Activated CD8-positive, alpha-beta memory T cell treated with anti-CD3 and anti-CD28 coated beads, Interleukin-2, amount 10 ng/mL, durations not matched to agents 7 days and 5 days (primary cell): ENCODE measurements around the gene ZFAND3. TPM values are rescaled to one million over a fixed set of nuclear protein-coding genes. Genes with fewer than 3 reads are reported as not detected.

Experiments
- ATAC-seq: fragments of 150-1000 bp; cut with Tn5 transposase; one replicate; pipeline ENCODE4 v1.10.0; 2021; ENCODE audit warnings: moderate library complexity
- CTCF ChIA-PET: fragments of 350-600 bp; sonication (Branson Sonifier 250); formaldehyde crosslinking; loops from one replicate; lab custom pipeline; 2021; ENCODE audit warnings: antibody characterized with exemption; lab: Charles Lee
- DNase-seq: peaks from one replicate; pipeline ENCODE4 v3.0.0-alpha.2; 2020
- H3K27ac Mint-ChIP-seq: one replicate; pipeline ENCODE4 v1.8.0; 2021; ENCODE audit warnings: mild to moderate bottlenecking, mixed read lengths
- H3K27me3 Mint-ChIP-seq: one replicate; pipeline ENCODE4 v1.8.0; 2021; ENCODE audit warnings: mixed read lengths
- H3K36me3 Mint-ChIP-seq: one replicate; pipeline ENCODE4 v1.8.0; 2021; ENCODE audit warnings: mild to moderate bottlenecking, mixed read lengths
- H3K4me1 Mint-ChIP-seq: one replicate; pipeline ENCODE4 v1.8.0; 2021; ENCODE audit warnings: mixed read lengths
- H3K4me3 Mint-ChIP-seq: one replicate; pipeline ENCODE4 v1.8.0; 2021; ENCODE audit warnings: mild to moderate bottlenecking, moderate library complexity, mixed read lengths
- H3K9me3 Mint-ChIP-seq: one replicate; pipeline ENCODE4 v1.8.0; 2022; ENCODE audit warnings: low read depth, mixed read lengths
- total RNA-seq, 2 experiments: library from RNA; stranded (reverse); gene quantifications; one replicate each; pipeline ENCODE4 v1.2.3, GENCODE V29; 2021

Gene ZFAND3
- total RNA-seq, 2 experiments from 2014 or later = 30.9 to 34.4 TPM

DNA sequence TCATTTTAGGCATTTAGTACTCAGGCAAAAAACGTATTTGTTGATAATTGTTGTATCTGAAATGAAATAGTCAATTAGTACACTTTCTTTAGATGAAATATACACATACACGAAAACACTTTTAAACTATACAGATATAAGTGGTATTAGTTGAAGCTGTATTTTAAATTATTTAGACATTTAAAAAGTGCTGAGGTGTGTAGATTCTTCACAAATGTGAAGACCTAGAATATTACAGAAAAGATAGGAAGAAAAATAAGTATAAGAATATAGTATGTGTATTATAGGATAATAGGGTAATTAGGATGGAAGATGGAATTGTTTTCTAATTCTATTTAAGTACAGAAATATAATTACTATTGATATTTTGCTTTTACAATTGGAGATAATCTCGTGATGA lies 4.6 kb downstream of the ZFAND3 start:
- Mint-ChIP-seq H3K27me3 (no peaks in the 10 kb centered on the region), H3K4me1 (peaks cover 52% of the 10 kb centered on the region), H3K9me3 (no peaks in the 10 kb centered on the region), H3K27ac (no peak overlapping the region), H3K36me3 (peaks cover 2% of the 10 kb centered on the region), H3K4me3 (no peak overlapping the region)
- no peak for ATAC-seq
- no peak for DNase-seq
- CTCF ChIA-PET = interaction anchor here (1.1 kb wide), 1 partner anchor 35 kb away, joined by 3 read pairs; no protein-coding TSS in a partner anchor

- H3K27me3 Mint-ChIP-seq = no peaks in the 10 kb centered on the region
- no peak overlapping the region for H3K27ac Mint-ChIP-seq
- H3K36me3 Mint-ChIP-seq = peaks cover 4% of the 10 kb centered on the region
- no peak for DNase-seq
- H3K4me1 Mint-ChIP-seq = peaks cover 46% of the 10 kb centered on the region
- no peak for ATAC-seq
- H3K9me3 Mint-ChIP-seq = no peaks in the 10 kb centered on the region
- H3K4me3 Mint-ChIP-seq = no peak overlapping the region
- CTCF ChIA-PET = no interaction called here
Observed at GRCh38 chr6:37826188-37826587, 6.7 kb downstream of the ZFAND3 start.

- CTCF ChIA-PET = interaction anchor here (1.6 kb wide), 1 partner anchor 18 kb away, joined by 4 read pairs; no protein-coding TSS in a partner anchor
- Mint-ChIP-seq H3K27me3 (no peaks in the 10 kb centered on the region), H3K4me1 (peaks cover 42% of the 10 kb centered on the region), H3K27ac (no peak overlapping the region), H3K36me3 (peaks cover 4% of the 10 kb centered on the region), H3K4me3 (no peak overlapping the region), H3K9me3 (no peaks in the 10 kb centered on the region)
- no peak for ATAC-seq
- DNase-seq = no peak
Observed at GRCh38 chr6:37826993-37827392, 7.5 kb downstream of the ZFAND3 start.

GRCh38 chr6:37827603-37828265 lies 8.2 kb downstream of the ZFAND3 start:
- no peaks in the 10 kb centered on the region for H3K9me3 Mint-ChIP-seq
- H3K36me3 Mint-ChIP-seq = peaks cover 10% of the 10 kb centered on the region
- H3K4me1 Mint-ChIP-seq = peaks cover 38% of the 10 kb centered on the region
- CTCF ChIA-PET = interaction anchor here (1.6 kb wide), 1 partner anchor 17 kb away, joined by 4 read pairs; no protein-coding TSS in a partner anchor
- H3K27ac Mint-ChIP-seq = peak overlapping the region; percentile 38
- no peaks in the 10 kb centered on the region for H3K27me3 Mint-ChIP-seq
- DNase-seq (no peak), ATAC-seq (no peak)
- no peak overlapping the region for H3K4me3 Mint-ChIP-seq

- H3K9me3 Mint-ChIP-seq = no peaks in the 10 kb centered on the region
- H3K36me3 Mint-ChIP-seq = peaks cover 25% of the 10 kb centered on the region
- CTCF ChIA-PET = no interaction called here
- H3K27me3 Mint-ChIP-seq = no peaks in the 10 kb centered on the region
- no peak for DNase-seq
- no peak overlapping the region for H3K27ac Mint-ChIP-seq
- no peak for ATAC-seq
- no peak overlapping the region for H3K4me3 Mint-ChIP-seq
- H3K4me1 Mint-ChIP-seq = peaks cover 38% of the 10 kb centered on the region
Observed at GRCh38 chr6:37830225-37830624, 10.7 kb downstream of the ZFAND3 start.

GRCh38 chr6:37831457-37831856 lies 11.9 kb downstream of the ZFAND3 start:
- H3K27me3 Mint-ChIP-seq = no peaks in the 10 kb centered on the region
- DNase-seq (no peak), ATAC-seq (no peak)
- peaks cover 30% of the 10 kb centered on the region for H3K4me1 Mint-ChIP-seq
- CTCF ChIA-PET = no interaction called here
- H3K9me3 Mint-ChIP-seq = no peaks in the 10 kb centered on the region
- H3K36me3 Mint-ChIP-seq = peaks cover 25% of the 10 kb centered on the region
- no peak overlapping the region for H3K27ac Mint-ChIP-seq
- H3K4me3 Mint-ChIP-seq = no peak overlapping the region

DNA sequence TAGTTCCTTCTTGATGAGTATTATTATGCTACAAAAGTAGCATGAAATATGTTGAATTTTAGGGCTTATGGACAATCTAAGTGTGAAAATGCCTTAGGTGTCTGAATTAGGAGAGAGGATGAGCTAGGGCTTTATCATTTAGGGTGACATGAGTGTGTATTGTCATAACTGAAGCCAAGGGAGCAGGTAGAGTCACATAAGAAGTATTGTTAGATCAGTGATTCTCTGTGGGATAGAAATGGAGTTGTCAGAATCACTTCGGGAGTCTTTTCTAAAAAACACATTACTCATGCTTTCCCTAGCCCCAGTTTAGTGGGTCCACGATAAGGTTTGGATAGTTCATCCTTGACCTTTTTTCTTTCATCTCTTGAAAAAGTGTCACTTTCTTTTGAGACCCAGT lies 16.4 kb downstream of the ZFAND3 start:
- DNase-seq (no peak), ATAC-seq (no peak)
- no peaks in the 10 kb centered on the region for H3K9me3 Mint-ChIP-seq
- H3K27me3 Mint-ChIP-seq = no peaks in the 10 kb centered on the region
- CTCF ChIA-PET = no interaction called here
- H3K4me3 Mint-ChIP-seq = no peak overlapping the region
- peaks cover 14% of the 10 kb centered on the region for H3K4me1 Mint-ChIP-seq
- H3K27ac Mint-ChIP-seq = no peak overlapping the region
- peaks cover 43% of the 10 kb centered on the region for H3K36me3 Mint-ChIP-seq

GRCh38 chr6:37838219-37838921 lies 18.8 kb downstream of the ZFAND3 start:
- Mint-ChIP-seq H3K4me1 (peaks cover 6% of the 10 kb centered on the region), H3K4me3 (no peak overlapping the region), H3K27ac (no peak overlapping the region), H3K9me3 (no peaks in the 10 kb centered on the region), H3K36me3 (peaks cover 40% of the 10 kb centered on the region), H3K27me3 (no peaks in the 10 kb centered on the region)
- CTCF ChIA-PET = no interaction called here
- ATAC-seq = no peak
- no peak for DNase-seq

DNA sequence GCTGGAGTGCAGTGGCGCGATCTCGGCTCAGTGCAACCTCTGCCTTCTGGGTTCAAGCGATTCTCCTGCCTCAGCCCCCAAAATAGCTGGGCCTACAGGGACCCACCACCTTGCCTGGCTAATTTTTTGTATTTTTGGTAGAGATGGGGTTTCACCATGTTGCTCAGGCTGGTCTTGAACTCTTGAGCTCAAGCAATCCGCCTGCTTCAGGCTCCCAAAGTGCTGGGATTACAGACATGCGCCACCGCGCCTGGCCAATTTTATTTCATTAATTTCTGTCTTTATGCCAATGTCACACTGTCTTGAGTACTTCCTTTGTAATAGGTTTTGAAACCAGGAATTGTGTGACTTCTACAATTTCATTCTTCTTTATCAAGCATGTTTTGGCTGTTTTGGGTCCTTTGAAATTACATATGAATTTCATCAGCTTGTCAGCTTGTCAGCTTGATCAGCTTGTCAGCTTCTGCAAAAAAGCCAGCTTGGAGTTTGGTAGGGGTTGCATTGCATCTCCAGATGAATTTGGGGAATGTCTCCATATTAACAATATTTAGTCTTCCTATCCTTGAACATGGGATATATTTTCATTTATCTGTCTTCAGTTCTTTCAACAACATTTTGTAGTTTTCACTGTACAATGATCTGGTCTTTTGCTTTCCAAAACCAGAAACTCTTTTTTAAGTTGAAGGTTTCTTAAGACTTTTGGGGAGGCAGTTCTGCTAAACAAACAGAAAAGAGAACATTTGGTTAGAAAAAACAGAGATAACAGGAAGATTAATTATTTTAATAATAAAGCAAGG lies 20.8 kb downstream of the ZFAND3 start:
- Mint-ChIP-seq H3K4me1 (peaks cover 6% of the 10 kb centered on the region), H3K27me3 (no peaks in the 10 kb centered on the region), H3K27ac (no peak overlapping the region), H3K36me3 (peaks cover 32% of the 10 kb centered on the region), H3K9me3 (no peaks in the 10 kb centered on the region), H3K4me3 (no peak overlapping the region)
- ATAC-seq (no peak), DNase-seq (no peak)
- CTCF ChIA-PET = no interaction called here

GRCh38 chr6:37840940-37841300 lies 21.4 kb downstream of the ZFAND3 start:
- ATAC-seq = no peak
- Mint-ChIP-seq H3K9me3 (no peaks in the 10 kb centered on the region), H3K4me1 (peaks cover 6% of the 10 kb centered on the region), H3K4me3 (no peak overlapping the region), H3K36me3 (peaks cover 32% of the 10 kb centered on the region), H3K27me3 (no peaks in the 10 kb centered on the region), H3K27ac (no peak overlapping the region)
- DNase-seq = no peak
- CTCF ChIA-PET = no interaction called here

DNA sequence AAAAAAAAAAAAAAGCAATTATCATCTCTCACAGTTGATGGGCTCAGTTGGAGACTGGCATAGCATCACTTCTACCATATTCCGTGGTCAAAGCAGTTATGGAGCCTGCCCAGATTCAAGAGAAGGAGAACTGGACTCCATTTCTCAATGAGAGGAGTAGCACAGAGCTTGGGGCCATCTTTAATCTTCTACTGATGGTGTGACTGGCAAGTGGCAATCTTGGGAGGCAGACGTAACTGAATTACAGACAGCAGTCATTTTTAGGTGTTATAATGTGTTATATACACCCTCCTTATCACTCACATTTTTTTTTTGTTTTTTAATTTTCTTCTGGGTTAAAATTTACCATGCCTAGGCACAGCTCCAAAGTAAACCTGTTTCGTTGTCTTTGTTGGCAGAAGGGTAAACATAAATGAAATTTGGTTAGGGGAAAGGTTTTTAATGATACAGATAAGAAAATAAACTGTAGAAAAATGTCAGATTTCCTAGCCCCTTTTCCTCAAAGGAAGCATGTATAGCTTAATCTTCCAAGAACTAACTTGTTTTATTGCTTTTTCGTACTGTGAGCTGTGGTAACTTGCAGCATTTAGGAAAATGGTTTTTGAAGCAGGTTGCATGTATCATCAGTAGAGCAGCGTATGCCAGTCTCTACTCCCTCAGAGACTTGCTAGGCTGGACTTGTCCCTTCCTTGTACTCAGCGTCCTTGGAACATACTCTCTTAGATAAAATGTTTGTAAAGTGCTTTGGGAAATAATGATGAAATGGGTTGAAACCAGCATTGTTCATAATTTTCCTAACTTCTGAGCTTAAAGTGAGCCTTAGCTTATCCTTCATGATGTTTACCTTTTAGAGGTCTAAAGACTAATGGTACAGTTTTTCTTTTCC lies 25.7 kb downstream of the ZFAND3 start:
- H3K27me3 Mint-ChIP-seq = no peaks in the 10 kb centered on the region
- no peak for ATAC-seq
- H3K4me1 Mint-ChIP-seq = peaks cover 6% of the 10 kb centered on the region

DNA sequence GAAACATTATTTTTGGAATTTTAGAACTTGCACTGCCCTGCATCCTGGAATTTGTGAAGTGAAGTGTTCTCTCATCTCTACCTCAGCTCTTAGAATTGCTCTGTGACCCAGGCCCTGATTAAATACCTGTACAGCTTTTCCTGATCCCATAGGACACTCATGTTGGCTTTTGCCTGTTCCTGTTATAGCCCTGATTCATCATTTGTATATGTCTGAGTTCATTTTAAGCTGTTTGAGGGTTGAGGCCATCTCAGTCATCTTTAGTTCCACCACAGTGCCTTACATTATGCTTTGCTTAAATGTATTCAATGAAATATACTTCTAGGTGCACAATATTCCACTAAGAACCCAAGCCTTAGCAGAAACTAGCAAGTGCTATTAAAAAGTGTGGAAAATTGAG lies 26.4 kb downstream of the ZFAND3 start:
- ATAC-seq (no peak), DNase-seq (no peak)
- Mint-ChIP-seq H3K4me1 (peaks cover 3% of the 10 kb centered on the region), H3K27ac (no peak overlapping the region), H3K9me3 (no peaks in the 10 kb centered on the region), H3K27me3 (no peaks in the 10 kb centered on the region), H3K36me3 (peaks cover 10% of the 10 kb centered on the region), H3K4me3 (no peak overlapping the region)
- CTCF ChIA-PET = interaction anchor here (1.8 kb wide), 1 partner anchor 19 kb away, joined by 4 read pairs; no protein-coding TSS in a partner anchor

More for the DNA sequence above, 25.7 kb downstream of the ZFAND3 start:
- Mint-ChIP-seq H3K27ac (no peak overlapping the region), H3K36me3 (peaks cover 15% of the 10 kb centered on the region), H3K4me3 (no peak overlapping the region), H3K9me3 (no peaks in the 10 kb centered on the region)
- no peak for DNase-seq
- CTCF ChIA-PET = interaction anchor here (0.6 to 1.8 kb wide), 2 partner anchors 18 to 33 kb away, joined by 3 to 4 read pairs; no protein-coding TSS in a partner anchor

DNA sequence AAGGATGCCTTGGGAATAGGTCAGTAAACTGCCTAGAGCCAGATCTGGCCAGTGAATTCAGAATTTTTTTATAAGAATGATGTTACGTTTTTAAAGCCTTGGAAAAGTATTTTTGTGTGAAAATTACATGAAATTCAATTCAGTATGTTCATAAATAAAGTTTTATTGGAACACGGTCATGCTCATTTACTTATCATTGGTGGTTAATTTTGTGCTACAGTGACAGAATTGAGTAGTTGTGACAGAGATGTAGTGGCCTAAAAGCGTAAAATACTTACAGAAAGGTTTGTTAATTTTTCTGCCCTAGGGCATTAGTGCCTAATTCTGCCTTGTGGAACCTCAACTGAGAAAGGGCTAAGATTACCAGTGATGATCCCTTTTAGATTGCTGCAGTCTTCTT lies 28.2 kb downstream of the ZFAND3 start:
- DNase-seq = no peak
- Mint-ChIP-seq H3K27ac (no peak overlapping the region), H3K4me1 (peaks cover 5% of the 10 kb centered on the region), H3K9me3 (no peaks in the 10 kb centered on the region), H3K4me3 (no peak overlapping the region), H3K27me3 (no peaks in the 10 kb centered on the region), H3K36me3 (peaks cover 4% of the 10 kb centered on the region)
- CTCF ChIA-PET = no interaction called here
- ATAC-seq = no peak
